GM23338 (cell line): ENCODE results near the gene AP4S1. TPM values are rescaled to one million over a fixed set of nuclear protein-coding genes. Genes with fewer than 3 reads are reported as not detected.

Experiments used
- ATAC-seq: fragments of 200-7000 bp; cut with Tn5 transposase; 3 replicates; pipeline ENCODE4 v1.9.1; 2020
- DNase-seq: peaks from one replicate; pipeline ENCODE4 v3.0.0-alpha.2; 2015; ENCODE audit warnings: low spot score
- H2AFZ ChIP-seq: fragments of 200-600 bp; sonication (generic); 2 replicates; pipeline ENCODE4 v1.8.0; 2016; ENCODE audit warnings: antibody characterized with exemption, mild to moderate bottlenecking, moderate library complexity
- H3F3A ChIP-seq: fragments of 200-600 bp; sonication (generic); replicated peaks from 2 replicates; pipeline ENCODE4 v1.8.0; 2017; ENCODE audit warnings: antibody characterized with exemption, mixed run types, low read depth
- H3K27ac ChIP-seq: fragments of 200-600 bp; sonication (generic); 2 replicates; pipeline ENCODE4 v1.6.1; 2016; ENCODE audit warnings: low read depth
- H3K27me3 ChIP-seq: fragments of 200-600 bp; sonication (generic); 2 replicates; pipeline ENCODE4 v1.8.0; 2016; ENCODE audit warnings: mild to moderate bottlenecking, mixed run types, moderate library complexity; ENCODE audit not compliant: insufficient read depth
- H3K36me3 ChIP-seq: fragments of 200-600 bp; sonication (generic); 2 replicates; pipeline ENCODE4 v1.8.0; 2016; ENCODE audit warnings: mild to moderate bottlenecking; ENCODE audit not compliant: insufficient read depth
- H3K4me1 ChIP-seq: fragments of 200-600 bp; sonication (generic); 2 replicates; pipeline ENCODE4 v1.8.0; 2016; ENCODE audit warnings: mild to moderate bottlenecking, moderate library complexity; ENCODE audit not compliant: insufficient read depth
- H3K4me2 ChIP-seq: fragments of 200-600 bp; sonication (generic); 2 replicates; pipeline ENCODE4 v1.7.1; 2017; ENCODE audit warnings: mixed run types
- H3K4me3 ChIP-seq: fragments of 200-600 bp; sonication (generic); 2 replicates; pipeline ENCODE4 v1.6.1; 2016; ENCODE audit warnings: mixed run types
- H3K79me2 ChIP-seq: fragments of 200-600 bp; sonication (generic); replicated peaks from 2 replicates; pipeline ENCODE4 v1.8.0; 2017; ENCODE audit warnings: mild to moderate bottlenecking; ENCODE audit not compliant: insufficient read depth
- H3K9me2 ChIP-seq: fragments of 200-600 bp; sonication (generic); 2 replicates; pipeline ENCODE4 v1.8.0; 2017; ENCODE audit not compliant: insufficient read depth
- H4K20me1 ChIP-seq: fragments of 200-600 bp; sonication (generic); replicated peaks from 2 replicates; pipeline ENCODE4 v1.8.0; 2017; ENCODE audit warnings: mild to moderate bottlenecking; ENCODE audit not compliant: insufficient read depth
- H3K27ac Mint-ChIP-seq: 2 replicates; pipeline ENCODE4 v1.8.0; 2020; ENCODE audit warnings: inconsistent platforms, mild to moderate bottlenecking, moderate library complexity, mixed read lengths
- H3K27me3 Mint-ChIP-seq: 3 replicates; pipeline ENCODE4 v1.8.0; 2022; ENCODE audit warnings: low read depth, mild to moderate bottlenecking, moderate library complexity, mixed read lengths, inconsistent platforms; ENCODE audit not compliant: insufficient read depth, poor library complexity
- H3K36me3 Mint-ChIP-seq: 3 replicates; pipeline ENCODE4 v1.8.0; 2021; ENCODE audit warnings: low read depth, mild to moderate bottlenecking, inconsistent platforms, moderate library complexity, mixed read lengths
- H3K4me1 Mint-ChIP-seq: 3 replicates; pipeline ENCODE4 v1.8.0; 2020; ENCODE audit warnings: mild to moderate bottlenecking, inconsistent platforms, mixed read lengths
- H3K4me3 Mint-ChIP-seq: 3 replicates; pipeline ENCODE4 v1.8.0; 2021; ENCODE audit warnings: moderate library complexity, mild to moderate bottlenecking, inconsistent platforms, mixed read lengths
- H3K9me3 Mint-ChIP-seq: 3 replicates; pipeline ENCODE4 v1.8.0; 2020; ENCODE audit warnings: moderate library complexity, mild to moderate bottlenecking, inconsistent platforms, mixed read lengths
- CREB1 ChIP-seq: fragments of 250-450 bp; sonication (Bioruptor Pico); IDR thresholded peaks from 2 replicates; pipeline ENCODE4 v1.5.0; 2020; ENCODE audit warnings: low read depth, mild to moderate bottlenecking, moderate library complexity
- EZH2 ChIP-seq: fragments of 200-600 bp; sonication (generic); IDR thresholded peaks from one replicate; pipeline ENCODE4 v1.8.0; 2017; ENCODE audit warnings: antibody characterized with exemption, mild to moderate bottlenecking, low read depth; ENCODE audit not compliant: unreplicated experiment
- EZH2phosphoT487 ChIP-seq: fragments of 200-600 bp; sonication (generic); IDR thresholded peaks from one replicate; pipeline ENCODE4 v1.8.1; 2018; ENCODE audit warnings: antibody characterized with exemption; ENCODE audit not compliant: unreplicated experiment
- JUNB ChIP-seq: IDR thresholded peaks from one replicate; pipeline ENCODE4 v1.6.1; 2016; ENCODE audit warnings: antibody characterized with exemption; ENCODE audit not compliant: unreplicated experiment
- NANOG ChIP-seq: IDR thresholded peaks from 2 replicates; pipeline ENCODE4 v1.6.1; 2016; ENCODE audit warnings: antibody characterized with exemption, borderline replicate concordance
- POLR2AphosphoS5 ChIP-seq: IDR thresholded peaks from 2 replicates; pipeline ENCODE4 v1.6.1; 2016; ENCODE audit warnings: antibody characterized with exemption, low read depth
- STAT1 ChIP-seq: IDR thresholded peaks from one replicate; pipeline ENCODE4 v1.6.1; 2016; ENCODE audit warnings: antibody characterized with exemption; ENCODE audit not compliant: unreplicated experiment
- ZNF114 ChIP-seq: fragments of 250-450 bp; sonication (Bioruptor Pico); IDR thresholded peaks from 2 replicates; pipeline ENCODE4 v1.5.0; 2020; ENCODE audit warnings: mild to moderate bottlenecking, moderate library complexity
- ZNF331 ChIP-seq: fragments of 250-450 bp; sonication (Bioruptor Pico); IDR thresholded peaks from 2 replicates; pipeline ENCODE4 v1.5.0; 2020; ENCODE audit warnings: low read depth, mild to moderate bottlenecking, moderate library complexity
- polyA plus RNA-seq: library from polyadenylated mRNA; unstranded; fragments of >200 nt; fragmentation: Nextera tagmentation; extraction: Ambion mirVana; gene quantifications from 2 replicates; pipeline ENCODE4 v1.2.1, GENCODE V29; 2016
- total RNA-seq: library from RNA; depleted of rRNA; stranded (reverse); fragments of >200 nt; shearing (Covaris generic); gene quantifications from 2 replicates; pipeline ENCODE4 v1.2.3, GENCODE V29; 2014
- TF ChIP-seq, protein P1 (sequence below): fragments of 250-450 bp; sonication (Bioruptor Pico); IDR thresholded peaks from 2 replicates; pipeline ENCODE4 v1.5.0; 2020; ENCODE audit warnings: mild to moderate bottlenecking, moderate library complexity
- TF ChIP-seq, protein P2 (sequence below), 2 experiments: fragments of 200-600 bp in 1 of 2; sonication (generic) in 1 of 2; conservative IDR thresholded peaks; 2 replicates each; pipeline versions ENCODE4 v1.5.1 to v1.6.1; 2016 to 2017; ENCODE audit warnings: antibody characterized with exemption in 2 of 2, low read depth in 2 of 2, mild to moderate bottlenecking in 2 of 2, moderate library complexity in 1 of 2
- TF ChIP-seq, protein P3 (sequence below): IDR thresholded peaks from 2 replicates; pipeline ENCODE4 v1.6.1; 2016; ENCODE audit warnings: antibody characterized with exemption
- TF ChIP-seq, protein P4 (sequence below): IDR thresholded peaks from one replicate; pipeline ENCODE4 v1.6.1; 2018; ENCODE audit warnings: antibody characterized with exemption; ENCODE audit not compliant: unreplicated experiment

AP4S1 gene
- total and polyA plus RNA-seq, 2 experiments from 2014 or later: 13.4 to 15.7 TPM

DNA sequence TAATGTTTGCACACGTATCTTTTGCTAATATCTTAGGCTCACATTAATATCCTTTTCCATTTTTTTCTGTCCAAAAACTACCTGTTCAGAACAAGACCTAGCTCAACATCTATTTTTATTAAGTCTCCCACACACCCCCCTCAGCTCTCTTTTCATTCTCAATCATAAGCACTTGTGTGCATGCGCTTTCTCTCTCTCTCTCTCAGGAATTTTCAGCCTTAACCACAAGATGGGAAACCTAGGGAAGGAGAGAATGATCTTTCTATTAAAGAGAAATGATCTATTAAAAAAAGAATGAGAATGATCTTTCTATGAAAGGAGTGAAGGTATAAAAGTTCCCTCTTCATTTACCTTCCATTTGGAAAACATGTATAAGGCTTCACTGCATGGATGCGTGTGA, 39.7 kb upstream of the AP4S1 start:
- H3K4me1 ChIP-seq: peaks cover 4% of the 10 kb centered on the region; the same call in 1 of the 2 replicates
- ATAC-seq (no peak), DNase-seq (no peak)
- Mint-ChIP-seq H3K4me3 (no peak overlapping the region), H3K27ac (no peak overlapping the region), H3K4me1 (peaks cover 10% of the 10 kb centered on the region; the same call in 2 of the 3 replicates), H3K9me3 (no peaks in the 10 kb centered on the region), H3K36me3 (peaks cover 10% of the 10 kb centered on the region; the same call in 2 of the 3 replicates), H3K27me3 (peaks cover 4% of the 10 kb centered on the region)
- TF ChIP-seq EZH2phosphoT487: no peak
- TF ChIP-seq, protein P1, sequence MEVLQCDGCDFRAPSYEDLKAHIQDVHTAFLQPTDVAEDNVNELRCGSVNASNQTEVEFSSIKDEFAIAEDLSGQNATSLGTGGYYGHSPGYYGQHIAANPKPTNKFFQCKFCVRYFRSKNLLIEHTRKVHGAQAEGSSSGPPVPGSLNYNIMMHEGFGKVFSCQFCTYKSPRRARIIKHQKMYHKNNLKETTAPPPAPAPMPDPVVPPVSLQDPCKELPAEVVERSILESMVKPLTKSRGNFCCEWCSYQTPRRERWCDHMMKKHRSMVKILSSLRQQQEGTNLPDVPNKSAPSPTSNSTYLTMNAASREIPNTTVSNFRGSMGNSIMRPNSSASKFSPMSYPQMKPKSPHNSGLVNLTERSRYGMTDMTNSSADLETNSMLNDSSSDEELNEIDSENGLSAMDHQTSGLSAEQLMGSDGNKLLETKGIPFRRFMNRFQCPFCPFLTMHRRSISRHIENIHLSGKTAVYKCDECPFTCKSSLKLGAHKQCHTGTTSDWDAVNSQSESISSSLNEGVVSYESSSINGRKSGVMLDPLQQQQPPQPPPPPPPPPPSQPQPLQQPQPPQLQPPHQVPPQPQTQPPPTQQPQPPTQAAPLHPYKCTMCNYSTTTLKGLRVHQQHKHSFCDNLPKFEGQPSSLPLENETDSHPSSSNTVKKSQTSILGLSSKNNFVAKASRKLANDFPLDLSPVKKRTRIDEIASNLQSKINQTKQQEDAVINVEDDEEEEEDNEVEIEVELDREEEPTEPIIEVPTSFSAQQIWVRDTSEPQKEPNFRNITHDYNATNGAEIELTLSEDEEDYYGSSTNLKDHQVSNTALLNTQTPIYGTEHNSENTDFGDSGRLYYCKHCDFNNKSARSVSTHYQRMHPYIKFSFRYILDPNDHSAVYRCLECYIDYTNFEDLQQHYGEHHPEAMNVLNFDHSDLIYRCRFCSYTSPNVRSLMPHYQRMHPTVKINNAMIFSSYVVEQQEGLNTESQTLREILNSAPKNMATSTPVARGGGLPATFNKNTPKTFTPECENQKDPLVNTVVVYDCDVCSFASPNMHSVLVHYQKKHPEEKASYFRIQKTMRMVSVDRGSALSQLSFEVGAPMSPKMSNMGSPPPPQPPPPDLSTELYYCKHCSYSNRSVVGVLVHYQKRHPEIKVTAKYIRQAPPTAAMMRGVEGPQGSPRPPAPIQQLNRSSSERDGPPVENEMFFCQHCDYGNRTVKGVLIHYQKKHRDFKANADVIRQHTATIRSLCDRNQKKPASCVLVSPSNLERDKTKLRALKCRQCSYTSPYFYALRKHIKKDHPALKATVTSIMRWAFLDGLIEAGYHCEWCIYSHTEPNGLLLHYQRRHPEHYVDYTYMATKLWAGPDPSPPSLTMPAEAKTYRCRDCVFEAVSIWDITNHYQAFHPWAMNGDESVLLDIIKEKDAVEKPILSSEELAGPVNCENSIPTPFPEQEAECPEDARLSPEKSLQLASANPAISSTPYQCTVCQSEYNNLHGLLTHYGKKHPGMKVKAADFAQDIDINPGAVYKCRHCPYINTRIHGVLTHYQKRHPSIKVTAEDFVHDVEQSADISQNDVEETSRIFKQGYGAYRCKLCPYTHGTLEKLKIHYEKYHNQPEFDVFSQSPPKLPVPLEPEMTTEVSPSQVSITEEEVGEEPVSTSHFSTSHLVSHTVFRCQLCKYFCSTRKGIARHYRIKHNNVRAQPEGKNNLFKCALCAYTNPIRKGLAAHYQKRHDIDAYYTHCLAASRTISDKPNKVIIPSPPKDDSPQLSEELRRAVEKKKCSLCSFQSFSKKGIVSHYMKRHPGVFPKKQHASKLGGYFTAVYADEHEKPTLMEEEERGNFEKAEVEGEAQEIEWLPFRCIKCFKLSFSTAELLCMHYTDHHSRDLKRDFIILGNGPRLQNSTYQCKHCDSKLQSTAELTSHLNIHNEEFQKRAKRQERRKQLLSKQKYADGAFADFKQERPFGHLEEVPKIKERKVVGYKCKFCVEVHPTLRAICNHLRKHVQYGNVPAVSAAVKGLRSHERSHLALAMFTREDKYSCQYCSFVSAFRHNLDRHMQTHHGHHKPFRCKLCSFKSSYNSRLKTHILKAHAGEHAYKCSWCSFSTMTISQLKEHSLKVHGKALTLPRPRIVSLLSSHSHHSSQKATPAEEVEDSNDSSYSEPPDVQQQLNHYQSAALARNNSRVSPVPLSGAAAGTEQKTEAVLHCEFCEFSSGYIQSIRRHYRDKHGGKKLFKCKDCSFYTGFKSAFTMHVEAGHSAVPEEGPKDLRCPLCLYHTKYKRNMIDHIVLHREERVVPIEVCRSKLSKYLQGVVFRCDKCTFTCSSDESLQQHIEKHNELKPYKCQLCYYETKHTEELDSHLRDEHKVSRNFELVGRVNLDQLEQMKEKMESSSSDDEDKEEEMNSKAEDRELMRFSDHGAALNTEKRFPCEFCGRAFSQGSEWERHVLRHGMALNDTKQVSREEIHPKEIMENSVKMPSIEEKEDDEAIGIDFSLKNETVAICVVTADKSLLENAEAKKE (CRISPR knock-in tag): no peak
- TF ChIP-seq, protein P2, sequence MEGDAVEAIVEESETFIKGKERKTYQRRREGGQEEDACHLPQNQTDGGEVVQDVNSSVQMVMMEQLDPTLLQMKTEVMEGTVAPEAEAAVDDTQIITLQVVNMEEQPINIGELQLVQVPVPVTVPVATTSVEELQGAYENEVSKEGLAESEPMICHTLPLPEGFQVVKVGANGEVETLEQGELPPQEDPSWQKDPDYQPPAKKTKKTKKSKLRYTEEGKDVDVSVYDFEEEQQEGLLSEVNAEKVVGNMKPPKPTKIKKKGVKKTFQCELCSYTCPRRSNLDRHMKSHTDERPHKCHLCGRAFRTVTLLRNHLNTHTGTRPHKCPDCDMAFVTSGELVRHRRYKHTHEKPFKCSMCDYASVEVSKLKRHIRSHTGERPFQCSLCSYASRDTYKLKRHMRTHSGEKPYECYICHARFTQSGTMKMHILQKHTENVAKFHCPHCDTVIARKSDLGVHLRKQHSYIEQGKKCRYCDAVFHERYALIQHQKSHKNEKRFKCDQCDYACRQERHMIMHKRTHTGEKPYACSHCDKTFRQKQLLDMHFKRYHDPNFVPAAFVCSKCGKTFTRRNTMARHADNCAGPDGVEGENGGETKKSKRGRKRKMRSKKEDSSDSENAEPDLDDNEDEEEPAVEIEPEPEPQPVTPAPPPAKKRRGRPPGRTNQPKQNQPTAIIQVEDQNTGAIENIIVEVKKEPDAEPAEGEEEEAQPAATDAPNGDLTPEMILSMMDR (conservative IDR thresholded peaks at IDR 0.05; ENCODE audit: low read depth in 2 of 2): no peak
- TF ChIP-seq EZH2: no peak
- TF ChIP-seq, protein P3, sequence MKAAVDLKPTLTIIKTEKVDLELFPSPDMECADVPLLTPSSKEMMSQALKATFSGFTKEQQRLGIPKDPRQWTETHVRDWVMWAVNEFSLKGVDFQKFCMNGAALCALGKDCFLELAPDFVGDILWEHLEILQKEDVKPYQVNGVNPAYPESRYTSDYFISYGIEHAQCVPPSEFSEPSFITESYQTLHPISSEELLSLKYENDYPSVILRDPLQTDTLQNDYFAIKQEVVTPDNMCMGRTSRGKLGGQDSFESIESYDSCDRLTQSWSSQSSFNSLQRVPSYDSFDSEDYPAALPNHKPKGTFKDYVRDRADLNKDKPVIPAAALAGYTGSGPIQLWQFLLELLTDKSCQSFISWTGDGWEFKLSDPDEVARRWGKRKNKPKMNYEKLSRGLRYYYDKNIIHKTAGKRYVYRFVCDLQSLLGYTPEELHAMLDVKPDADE: no peak
- no peak for TF ChIP-seq POLR2AphosphoS5
- no peak for TF ChIP-seq ZNF331
- no peak for TF ChIP-seq JUNB
- TF ChIP-seq, protein P4, sequence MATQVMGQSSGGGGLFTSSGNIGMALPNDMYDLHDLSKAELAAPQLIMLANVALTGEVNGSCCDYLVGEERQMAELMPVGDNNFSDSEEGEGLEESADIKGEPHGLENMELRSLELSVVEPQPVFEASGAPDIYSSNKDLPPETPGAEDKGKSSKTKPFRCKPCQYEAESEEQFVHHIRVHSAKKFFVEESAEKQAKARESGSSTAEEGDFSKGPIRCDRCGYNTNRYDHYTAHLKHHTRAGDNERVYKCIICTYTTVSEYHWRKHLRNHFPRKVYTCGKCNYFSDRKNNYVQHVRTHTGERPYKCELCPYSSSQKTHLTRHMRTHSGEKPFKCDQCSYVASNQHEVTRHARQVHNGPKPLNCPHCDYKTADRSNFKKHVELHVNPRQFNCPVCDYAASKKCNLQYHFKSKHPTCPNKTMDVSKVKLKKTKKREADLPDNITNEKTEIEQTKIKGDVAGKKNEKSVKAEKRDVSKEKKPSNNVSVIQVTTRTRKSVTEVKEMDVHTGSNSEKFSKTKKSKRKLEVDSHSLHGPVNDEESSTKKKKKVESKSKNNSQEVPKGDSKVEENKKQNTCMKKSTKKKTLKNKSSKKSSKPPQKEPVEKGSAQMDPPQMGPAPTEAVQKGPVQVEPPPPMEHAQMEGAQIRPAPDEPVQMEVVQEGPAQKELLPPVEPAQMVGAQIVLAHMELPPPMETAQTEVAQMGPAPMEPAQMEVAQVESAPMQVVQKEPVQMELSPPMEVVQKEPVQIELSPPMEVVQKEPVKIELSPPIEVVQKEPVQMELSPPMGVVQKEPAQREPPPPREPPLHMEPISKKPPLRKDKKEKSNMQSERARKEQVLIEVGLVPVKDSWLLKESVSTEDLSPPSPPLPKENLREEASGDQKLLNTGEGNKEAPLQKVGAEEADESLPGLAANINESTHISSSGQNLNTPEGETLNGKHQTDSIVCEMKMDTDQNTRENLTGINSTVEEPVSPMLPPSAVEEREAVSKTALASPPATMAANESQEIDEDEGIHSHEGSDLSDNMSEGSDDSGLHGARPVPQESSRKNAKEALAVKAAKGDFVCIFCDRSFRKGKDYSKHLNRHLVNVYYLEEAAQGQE: no peak
- no peak for TF ChIP-seq CREB1 (CRISPR knock-in tag)
- no peak for TF ChIP-seq STAT1
- TF ChIP-seq ZNF114 (CRISPR knock-in tag): no peak
- no peak for TF ChIP-seq NANOG
- no peak overlapping the region for H3K4me3 ChIP-seq
- no peaks in the 10 kb centered on the region for H3K27me3 ChIP-seq
- no peak overlapping the region for H3K4me2 ChIP-seq
- H4K20me1 ChIP-seq: peaks cover 29% of the 10 kb centered on the region
- H3K9me2 ChIP-seq: no peaks in the 10 kb centered on the region
- H2AFZ ChIP-seq: no peak overlapping the region
- H3K36me3 ChIP-seq: no peaks in the 10 kb centered on the region
- no peak overlapping the region for H3K27ac ChIP-seq
- H3K79me2 ChIP-seq: peaks cover 99% of the 10 kb centered on the region
- no peaks in the 10 kb centered on the region for H3F3A ChIP-seq
